ENCODE measurements around the gene KIRREL3.

GRCh38 chr11:126385991-126386728 is 614.4 kb downstream of the KIRREL3 start:
- TF ChIP-seq CTCF (IDR thresholded peaks at IDR 0.05; ENCODE audit: extremely low read depth in 1 of 2, insufficient read depth in 1 of 2, low read depth in 1 of 2, low read length in 2 of 2): no peak
- TF ChIP-seq POLR2A (IDR thresholded peaks at IDR 0.05; ENCODE audit: low read depth, low read length): no peak
- no peak for TF ChIP-seq GATA2 (IDR thresholded peaks at IDR 0.05; ENCODE audit: insufficient read depth, insufficient read length, low read depth, low read length)
- TF ChIP-seq EZH2 (IDR thresholded peaks at IDR 0.05; ENCODE audit: borderline replicate concordance, low read depth, low read length, severe bottlenecking): no peak

All from endothelial cell of umbilical vein (primary cell).